ENCODE measurements around the gene PGS1.

The PGS1 gene

GRCh38 chr17:78390241-78391050 lies 12.0 kb downstream of the PGS1 start:
- no peak for DNase-seq (ENCODE audit: low read depth)

DNA sequence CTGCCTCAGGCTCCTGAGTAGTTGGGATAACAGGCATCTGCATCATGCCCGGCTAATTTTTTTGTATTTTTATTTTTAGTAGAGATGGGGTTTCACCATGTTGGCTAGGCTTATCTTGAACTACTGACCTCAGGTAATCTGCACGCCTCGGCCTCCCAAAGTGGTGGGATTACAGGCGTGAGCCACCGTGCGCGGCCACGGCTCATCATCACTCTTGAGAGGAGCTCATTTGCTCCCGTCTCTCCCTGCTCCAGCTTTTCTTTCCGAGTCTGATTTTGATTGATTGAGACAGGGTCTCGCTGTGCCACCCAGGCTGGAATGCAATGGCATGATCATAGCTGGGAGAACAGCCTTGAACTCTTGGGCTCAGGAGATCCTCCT lies 12.6 kb downstream of the PGS1 start:
- no peak for DNase-seq (ENCODE audit: low read depth)

DNA sequence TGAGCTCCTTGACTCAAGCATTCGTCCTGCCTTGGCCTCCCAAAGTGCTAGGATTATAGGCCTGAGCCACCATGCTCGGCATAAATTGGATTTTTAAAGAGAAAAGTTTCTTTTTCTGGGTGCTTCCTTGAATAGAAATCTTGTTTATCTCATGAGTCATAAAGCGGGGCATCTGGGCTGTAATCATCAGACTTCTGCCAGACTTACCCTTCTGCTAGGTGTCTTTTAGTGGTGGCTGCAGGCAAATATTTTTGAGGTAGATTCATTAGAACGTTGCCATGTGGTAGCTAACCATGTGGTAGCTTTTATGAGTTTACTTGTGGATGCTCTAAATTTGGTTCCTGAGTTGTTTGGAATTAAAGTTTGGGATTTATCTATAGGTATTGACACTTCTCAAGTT lies 13.4 kb downstream of the PGS1 start:
- no peak for DNase-seq (ENCODE audit: low read depth)

GRCh38 chr17:78392295-78392694 lies 13.8 kb downstream of the PGS1 start:
- DNase-seq (ENCODE audit: low read depth): no peak

GRCh38 chr17:78393575-78393974 lies 15.1 kb downstream of the PGS1 start:
- DNase-seq (ENCODE audit: low read depth): no peak

DNA sequence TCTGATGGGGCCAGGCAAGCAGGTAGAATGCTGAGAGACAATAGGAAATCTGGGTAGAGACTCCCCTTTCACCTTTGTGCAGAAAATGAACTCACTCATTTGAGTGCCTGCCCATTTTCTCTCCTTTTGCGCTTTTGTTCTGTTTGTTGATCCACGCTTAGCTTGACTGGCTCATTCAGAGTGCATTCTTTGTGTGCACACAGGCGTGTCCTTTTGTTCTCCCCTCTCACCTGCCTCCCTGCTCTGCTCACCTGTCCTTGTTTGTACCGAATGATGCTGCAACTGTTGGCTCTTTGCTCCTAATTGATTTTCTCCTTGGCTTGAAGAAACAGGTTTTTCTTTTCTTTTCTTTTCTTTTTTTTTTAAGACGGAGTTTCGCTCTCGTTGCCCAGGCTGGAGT lies 15.8 kb downstream of the PGS1 start:
- no peak for DNase-seq (ENCODE audit: low read depth)

DNA sequence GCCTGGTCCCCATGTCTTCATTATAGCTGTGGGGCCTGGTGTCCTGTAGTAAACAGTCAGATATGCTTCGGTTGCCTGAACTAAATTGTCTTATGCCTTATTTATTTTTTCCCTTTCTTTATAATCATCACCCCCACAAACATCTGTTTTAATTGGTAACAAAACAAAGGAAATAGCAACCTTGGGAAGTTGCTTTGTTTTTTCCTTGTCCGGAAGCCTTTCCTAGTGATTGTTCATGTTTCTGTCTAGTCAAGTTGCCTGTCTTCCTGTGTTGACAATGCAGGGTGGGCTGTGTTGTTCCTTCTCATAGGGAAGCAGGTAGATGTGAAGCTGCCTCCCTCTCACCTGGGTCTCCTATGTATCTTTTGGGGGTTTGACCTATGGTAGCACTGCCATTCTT lies 16.7 kb downstream of the PGS1 start:
- no peak for DNase-seq (ENCODE audit: low read depth)

DNA sequence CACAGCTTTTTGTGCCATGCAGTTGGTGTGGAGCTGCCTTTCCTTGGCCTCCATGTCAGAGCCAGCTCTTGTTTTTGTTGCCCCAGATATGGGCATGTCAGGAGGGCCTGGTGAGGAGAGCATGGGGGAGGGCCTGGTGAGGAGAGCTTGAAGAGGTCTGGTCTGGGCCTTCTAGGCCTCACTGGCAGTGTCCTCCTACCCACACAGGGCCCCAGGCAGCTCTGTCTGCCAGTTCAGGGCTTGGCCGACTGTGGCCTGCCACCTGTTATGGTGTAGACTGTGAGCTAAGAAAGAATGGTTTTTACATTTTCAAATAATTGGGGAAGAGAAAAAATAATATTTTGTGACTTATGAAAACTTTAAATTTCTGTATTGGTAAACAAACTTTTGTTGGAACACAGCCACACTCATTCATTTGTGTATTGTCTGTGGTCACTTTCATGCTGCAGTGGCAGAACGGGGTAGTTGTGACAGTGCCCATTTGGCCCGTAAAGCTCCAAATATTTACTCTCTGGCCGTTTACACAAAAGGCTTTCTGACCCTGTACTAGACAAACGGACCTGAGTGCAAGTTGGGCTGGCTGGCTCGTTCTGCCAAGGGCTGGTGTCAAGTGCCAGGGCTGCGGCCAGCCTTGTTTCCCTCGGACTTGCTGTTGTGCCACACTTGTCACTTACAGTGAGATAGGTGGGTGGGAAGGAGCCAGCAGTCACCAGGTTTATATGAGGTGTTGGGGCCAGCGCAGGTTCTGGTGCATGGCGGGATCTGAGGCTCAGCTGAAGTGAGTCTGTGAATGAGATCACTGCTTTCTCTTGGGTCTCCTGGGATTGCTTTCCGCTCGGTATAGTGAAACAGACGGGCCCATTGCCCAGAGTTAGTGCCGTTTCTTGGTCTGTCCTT lies 18.2 kb downstream of the PGS1 start:
- no peak for DNase-seq (ENCODE audit: low read depth)

DNA sequence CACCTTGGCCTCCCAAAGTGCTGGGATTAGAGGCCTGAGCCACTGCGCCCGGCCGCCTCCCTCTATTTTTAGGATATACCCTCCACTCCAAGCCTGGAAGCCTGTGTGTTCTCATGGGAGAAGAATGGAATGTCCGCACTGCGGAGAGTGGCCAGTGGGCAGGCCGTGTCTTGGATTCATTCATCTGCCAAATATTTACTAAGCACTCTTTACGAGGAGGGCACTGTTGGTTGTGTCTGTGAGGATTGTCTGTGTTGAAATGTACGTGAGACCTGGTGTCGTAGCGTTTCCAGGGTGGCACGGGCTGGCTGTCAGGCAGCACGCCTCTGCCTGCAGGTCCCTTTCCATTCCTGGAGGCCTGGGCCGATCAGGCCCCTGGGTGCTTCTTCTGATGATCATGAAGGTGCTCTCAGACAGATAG lies 19.2 kb downstream of the PGS1 start:
- DNase-seq (ENCODE audit: low read depth): no peak

DNA sequence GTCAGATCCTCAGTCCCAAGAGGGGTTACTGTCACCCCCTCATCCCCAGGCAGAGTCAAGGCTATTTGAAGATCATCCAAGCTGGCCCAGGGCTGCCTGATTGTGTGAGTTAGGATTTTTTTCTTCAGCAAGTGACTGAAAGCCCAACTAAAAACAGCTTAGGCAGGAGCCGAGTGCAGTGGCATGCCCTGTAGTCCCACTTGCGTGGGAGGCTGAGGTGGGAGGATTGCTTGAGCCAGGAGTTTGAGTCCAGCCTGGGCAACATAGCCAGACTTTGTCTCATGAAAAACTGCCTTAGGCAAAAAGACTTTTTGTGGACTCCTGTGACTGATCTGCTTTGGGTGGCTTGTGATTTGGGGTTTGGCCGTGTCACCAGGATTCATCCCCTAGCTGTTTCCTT lies 19.9 kb downstream of the PGS1 start:
- no peak for DNase-seq (ENCODE audit: low read depth)

DNA sequence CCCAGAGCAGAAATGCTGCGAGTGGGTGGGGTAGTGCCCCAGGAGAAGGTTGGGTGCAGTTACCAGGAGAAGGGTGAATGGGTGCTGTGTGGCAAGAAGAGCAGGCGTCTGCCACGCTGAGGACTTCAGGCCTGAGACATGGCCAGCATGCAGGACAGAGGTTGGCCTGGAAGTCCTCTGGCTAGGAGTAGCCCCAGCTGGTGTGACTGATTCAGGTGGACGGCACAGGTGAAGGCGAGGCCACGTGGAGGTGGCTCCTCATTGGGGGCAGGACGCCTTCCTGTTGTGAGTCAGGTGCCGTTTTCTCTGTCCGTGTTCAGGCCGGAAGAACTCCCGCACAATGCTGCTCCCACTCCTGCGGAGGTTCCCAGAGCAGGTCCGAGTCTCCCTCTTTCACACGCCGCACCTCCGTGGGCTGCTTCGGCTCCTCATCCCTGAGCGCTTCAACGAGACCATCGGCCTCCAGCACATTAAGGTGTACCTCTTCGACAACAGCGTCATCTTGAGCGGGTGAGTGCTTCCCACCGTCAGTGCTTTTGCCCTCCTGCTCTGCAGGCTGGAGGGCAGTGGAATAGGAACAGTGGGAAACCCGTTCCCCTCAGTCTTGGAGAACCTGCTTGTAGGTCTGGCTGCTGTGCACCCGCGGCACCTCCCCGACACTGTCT lies 20.7 kb downstream of the PGS1 start:
- DNase-seq (ENCODE audit: low read depth): no peak

DNA sequence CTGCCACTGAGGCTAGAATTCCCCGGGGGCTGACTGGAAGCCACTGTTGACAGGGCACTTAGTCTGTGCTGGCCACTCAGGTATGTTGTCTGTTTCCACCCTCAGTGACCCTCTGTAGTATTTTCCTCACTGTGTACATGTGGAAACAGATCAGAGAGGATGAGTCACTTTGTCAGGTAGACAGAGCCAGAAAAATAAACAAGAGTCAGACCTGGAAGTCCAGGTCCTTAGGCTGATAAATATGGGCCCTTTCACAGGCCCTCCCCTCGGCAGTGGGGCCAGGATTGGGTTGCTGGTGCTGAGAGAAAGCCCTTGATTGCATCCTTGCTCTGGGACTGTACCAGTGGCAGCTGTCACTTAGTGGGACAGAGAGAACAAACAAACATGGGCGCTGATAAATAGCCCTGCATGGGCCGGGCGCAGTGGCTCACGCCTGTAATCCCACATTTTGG lies 21.3 kb downstream of the PGS1 start:
- DNase-seq (ENCODE audit: low read depth): no peak

DNA sequence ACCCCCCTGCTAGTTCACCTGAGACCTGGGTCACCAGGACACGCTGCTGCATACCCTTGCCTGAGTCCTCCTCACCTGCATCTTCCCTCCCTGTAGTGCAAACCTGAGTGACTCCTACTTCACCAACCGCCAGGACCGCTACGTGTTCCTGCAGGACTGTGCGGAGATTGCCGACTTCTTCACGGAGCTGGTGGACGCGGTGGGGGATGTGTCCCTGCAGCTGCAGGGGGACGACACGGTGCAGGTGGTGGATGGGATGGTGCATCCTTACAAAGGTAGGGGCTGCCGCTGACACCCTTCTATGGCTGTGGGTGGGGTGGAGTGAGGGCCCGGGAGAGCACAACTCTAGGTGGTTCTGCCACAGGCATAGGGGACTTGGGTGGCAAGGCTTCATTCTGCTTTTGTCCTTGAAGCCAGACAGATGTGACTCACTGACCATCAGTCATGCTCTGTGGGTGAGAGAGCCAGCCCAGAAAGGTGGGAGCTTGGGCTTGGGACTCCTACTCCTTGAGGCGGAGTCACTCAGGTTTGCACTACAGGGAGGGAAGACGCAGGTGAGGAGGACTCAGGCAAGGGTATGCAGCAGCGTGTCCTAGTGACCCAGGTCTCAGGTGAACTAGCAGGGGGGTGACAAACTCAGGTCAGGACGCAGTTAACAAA lies 22.3 kb downstream of the PGS1 start:
- no peak for DNase-seq (ENCODE audit: low read depth)

DNA sequence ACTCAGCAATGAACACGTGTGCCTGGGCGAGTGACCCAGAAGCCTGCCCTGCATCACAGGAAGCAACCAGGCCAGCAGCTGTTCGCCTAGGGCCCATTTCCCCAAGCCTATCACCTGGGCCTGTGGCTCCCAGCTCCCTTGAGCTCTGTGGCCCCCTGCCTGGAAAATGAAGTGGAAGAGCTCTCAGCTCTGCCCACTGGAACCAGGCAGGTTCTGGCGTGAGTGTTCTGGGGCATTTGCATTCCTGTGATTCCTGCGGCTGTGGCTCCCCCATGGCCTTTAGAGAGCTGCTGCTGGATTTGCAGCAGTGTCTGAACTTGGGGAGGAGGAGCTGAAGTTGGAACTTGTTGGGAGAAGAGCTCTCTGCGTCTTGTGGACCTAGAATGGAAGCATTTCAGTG lies 22.8 kb downstream of the PGS1 start:
- no peak for DNase-seq (ENCODE audit: low read depth)

- no peak for DNase-seq (ENCODE audit: low read depth)
Observed at GRCh38 chr17:78401891-78402290, 23.4 kb downstream of the PGS1 start.

DNA sequence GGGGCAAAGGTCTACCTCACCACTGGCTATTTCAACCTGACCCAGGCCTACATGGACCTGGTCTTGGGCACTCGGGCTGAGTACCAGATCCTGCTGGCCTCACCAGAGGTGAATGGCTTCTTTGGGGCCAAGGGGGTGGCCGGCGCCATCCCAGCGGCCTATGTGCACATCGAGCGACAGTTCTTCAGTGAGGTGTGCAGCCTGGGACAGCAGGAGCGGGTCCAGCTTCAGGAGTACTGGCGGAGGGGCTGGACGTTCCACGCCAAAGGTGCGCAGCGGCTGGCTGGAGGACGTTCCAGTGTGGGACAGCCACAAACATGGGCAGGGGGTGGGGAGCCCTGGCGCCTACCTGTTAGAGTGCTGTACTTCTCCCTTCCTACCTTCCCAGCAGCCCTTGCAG lies 25.4 kb downstream of the PGS1 start:
- DNase-seq (ENCODE audit: low read depth): no peak

- DNase-seq (ENCODE audit: low read depth): no peak
Observed at GRCh38 chr17:78406396-78406795, 27.9 kb downstream of the PGS1 start.

GRCh38 chr17:78406920-78407319 lies 28.5 kb downstream of the PGS1 start:
- DNase-seq (ENCODE audit: low read depth): no peak

GRCh38 chr17:78407387-78408000 lies 29.0 kb downstream of the PGS1 start:
- no peak for DNase-seq (ENCODE audit: low read depth)

DNA sequence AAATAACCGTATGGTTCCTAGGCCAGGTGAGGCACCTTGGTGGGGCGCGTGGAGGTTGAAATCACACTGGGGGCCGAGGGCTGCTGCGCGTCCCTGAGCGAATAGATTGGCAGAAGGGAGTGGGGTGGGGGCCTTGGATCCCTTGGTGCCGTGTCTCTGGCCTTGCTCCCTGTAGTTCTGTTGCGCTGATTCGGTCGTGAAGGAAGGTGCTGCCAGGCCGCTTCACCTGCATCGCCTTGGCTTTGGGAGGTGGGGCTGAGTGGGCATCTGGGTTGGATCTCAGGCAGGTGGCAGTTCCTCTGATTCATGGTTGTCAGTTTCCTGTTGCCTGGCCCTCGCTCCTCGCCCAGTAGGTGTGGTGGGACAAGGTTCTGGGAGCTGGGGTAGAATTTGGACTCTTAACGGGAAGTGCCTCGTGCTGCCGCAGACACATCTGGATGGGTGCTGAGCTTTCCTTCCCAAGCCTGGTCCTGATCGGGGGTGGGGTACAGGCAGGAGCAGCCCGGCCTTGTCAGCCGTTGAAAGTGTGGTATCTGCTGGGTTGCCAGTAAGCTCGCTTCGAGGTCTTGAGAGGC lies 30.1 kb downstream of the PGS1 start:
- DNase-seq (ENCODE audit: low read depth): no peak

GRCh38 chr17:78409191-78409928 lies 30.9 kb downstream of the PGS1 start:
- no peak for DNase-seq (ENCODE audit: low read depth)

Data from T-helper 22 cell (primary cell).